ENCODE data around the gene KLF13.
"Not testable (repeated sequence)": the region's sequence is repeated elsewhere in the genome, so short reads cannot be mapped to it uniquely, and the experiment has no call there.

Gene KLF13

GRCh38 chr15:31342781-31343626, 16.4 kb downstream of the KLF13 start:
- no peak for DNase-seq (ENCODE audit: low read depth, low spot score)
- H3K27ac ChIP-seq, result no peak overlapping the region

- no peak overlapping the region for H3K27ac ChIP-seq
- DNase-seq (ENCODE audit: low read depth, low spot score), result no peak
Measured at GRCh38 chr15:31343831-31344230, 17.2 kb downstream of the KLF13 start.

GRCh38 chr15:31344266-31344665, 17.6 kb downstream of the KLF13 start:
- DNase-seq (ENCODE audit: low read depth, low spot score), result no peak
- no peak overlapping the region for H3K27ac ChIP-seq

- no peak overlapping the region for H3K27ac ChIP-seq
- DNase-seq (ENCODE audit: low read depth, low spot score), result no peak
Measured at GRCh38 chr15:31344823-31345605, 18.4 kb downstream of the KLF13 start.

GRCh38 chr15:31345606-31346366, 19.2 kb downstream of the KLF13 start:
- H3K27ac ChIP-seq, result no peak overlapping the region
- DNase-seq (ENCODE audit: low read depth, low spot score), result no peak

- no peak for DNase-seq (ENCODE audit: low read depth, low spot score)
- no peak overlapping the region for H3K27ac ChIP-seq
Measured at GRCh38 chr15:31346367-31347066, 19.9 kb downstream of the KLF13 start.

- no peak for DNase-seq (ENCODE audit: low read depth, low spot score)
- no peak overlapping the region for H3K27ac ChIP-seq
Measured at GRCh38 chr15:31347067-31347975, 20.7 kb downstream of the KLF13 start.

GRCh38 chr15:31347981-31348803, 21.6 kb downstream of the KLF13 start:
- H3K27ac ChIP-seq, result no peak overlapping the region

GRCh38 chr15:31349233-31350141, 22.9 kb downstream of the KLF13 start:
- DNase-seq (ENCODE audit: low read depth, low spot score), result no peak
- H3K27ac ChIP-seq, result no peak overlapping the region

More at GRCh38 chr15:31347981-31348803, 21.6 kb downstream of the KLF13 start:
- no peak for DNase-seq (ENCODE audit: low read depth, low spot score)

GRCh38 chr15:31350771-31351170, 24.1 kb downstream of the KLF13 start:
- peak overlapping the region; percentile 20 for H3K27ac ChIP-seq
- no peak for DNase-seq (ENCODE audit: low read depth, low spot score)

- DNase-seq (ENCODE audit: low read depth, low spot score), result no peak
- no peak overlapping the region for H3K27ac ChIP-seq
Measured at GRCh38 chr15:31352339-31352751, 25.7 kb downstream of the KLF13 start.

GRCh38 chr15:31352911-31353811, 26.5 kb downstream of the KLF13 start:
- no peak overlapping the region for H3K27ac ChIP-seq
- no peak for DNase-seq (ENCODE audit: low read depth, low spot score)

GRCh38 chr15:31353931-31354330, 27.3 kb downstream of the KLF13 start:
- H3K27ac ChIP-seq, result no peak overlapping the region
- no peak for DNase-seq (ENCODE audit: low read depth, low spot score)

- not testable (repeated sequence) for DNase-seq (ENCODE audit: low read depth, low spot score); H3K27ac ChIP-seq
Measured at GRCh38 chr15:31356097-31356496, 29.5 kb downstream of the KLF13 start.

- no peak for DNase-seq (ENCODE audit: low read depth, low spot score)
- no peak overlapping the region for H3K27ac ChIP-seq
Measured at GRCh38 chr15:31357148-31357547, 30.5 kb downstream of the KLF13 start.

GRCh38 chr15:31358163-31358562, 31.5 kb downstream of the KLF13 start:
- no peak for DNase-seq (ENCODE audit: low read depth, low spot score)
- no peak overlapping the region for H3K27ac ChIP-seq
